SK-N-SH treated with all-trans-retinoic acid at 6 μM for 48 hours (cell line): ENCODE measurements around the gene PKP4.

Source experiments
- ARNTL ChIP-seq: fragments of 450-650 bp; formaldehyde crosslinking; IDR thresholded peaks from 2 replicates; pipeline ENCODE4 v1.5.0; 2020; ENCODE audit warnings: low read depth, mild to moderate bottlenecking, moderate library complexity, borderline replicate concordance
- CREB5 ChIP-seq: fragments of 250-450 bp; sonication (Bioruptor Pico); IDR thresholded peaks from 2 replicates; pipeline ENCODE4 v1.5.1; 2020; ENCODE audit warnings: low read depth, mild to moderate bottlenecking, moderate library complexity
- CSDC2 ChIP-seq: fragments of 250-450 bp; sonication (Bioruptor Pico); IDR thresholded peaks from 2 replicates; pipeline ENCODE4 v1.5.0; 2020; ENCODE audit warnings: mild to moderate bottlenecking, moderate library complexity
- CSRNP3 ChIP-seq: fragments of 250-450 bp; sonication (Bioruptor Pico); IDR thresholded peaks from 2 replicates; pipeline ENCODE4 v1.5.1; 2021; ENCODE audit warnings: mild to moderate bottlenecking, moderate library complexity
- ESRRG ChIP-seq: fragments of 250-450 bp; sonication (Bioruptor Pico); IDR thresholded peaks from 2 replicates; pipeline ENCODE4 v1.6.1; 2021; ENCODE audit warnings: mild to moderate bottlenecking
- GLIS3 ChIP-seq: fragments of 250-450 bp; sonication (Bioruptor Pico); IDR thresholded peaks from 2 replicates; pipeline ENCODE4 v1.5.0; 2020; ENCODE audit warnings: mild to moderate bottlenecking, moderate library complexity
- OSR1 ChIP-seq: fragments of 250-450 bp; sonication (Bioruptor Pico); IDR thresholded peaks from 2 replicates; pipeline ENCODE4 v1.8.0; 2022; ENCODE audit warnings: moderate library complexity, mild to moderate bottlenecking, inconsistent platforms
- PATZ1 ChIP-seq: fragments of 250-450 bp; sonication (Bioruptor Pico); IDR thresholded peaks from 2 replicates; pipeline ENCODE4 v1.8.0; 2020; ENCODE audit warnings: mild to moderate bottlenecking, moderate library complexity, borderline replicate concordance
- RARB ChIP-seq: fragments of 250-450 bp; sonication (Bioruptor Pico); IDR thresholded peaks from 2 replicates; pipeline ENCODE4 v1.8.0; 2021; ENCODE audit warnings: mild to moderate bottlenecking, moderate library complexity
- TCF4 ChIP-seq: fragments of 250-450 bp; sonication (Bioruptor Pico); IDR thresholded peaks from 2 replicates; pipeline ENCODE4 v1.8.0; 2021; ENCODE audit warnings: mild to moderate bottlenecking, moderate library complexity, borderline replicate concordance
- ZFP3 ChIP-seq: fragments of 250-450 bp; sonication (Bioruptor Pico); IDR thresholded peaks from 2 replicates; pipeline ENCODE4 v1.5.0; 2020; ENCODE audit warnings: mild to moderate bottlenecking, moderate library complexity
- ZFP30 ChIP-seq: fragments of 450-650 bp; formaldehyde crosslinking; IDR thresholded peaks from 2 replicates; pipeline ENCODE4 v1.5.0; 2022; ENCODE audit warnings: mild to moderate bottlenecking, moderate library complexity
- ZNF565 ChIP-seq: fragments of 450-650 bp; formaldehyde crosslinking; conservative IDR thresholded peaks from 2 replicates; pipeline ENCODE4 v1.5.0; 2020; ENCODE audit warnings: low read depth, mild to moderate bottlenecking, moderate library complexity
- ZNF8 ChIP-seq: fragments of 450-650 bp; formaldehyde crosslinking; IDR thresholded peaks from 2 replicates; pipeline ENCODE4 v1.5.0; 2020; ENCODE audit warnings: mild to moderate bottlenecking, moderate library complexity

DNA sequence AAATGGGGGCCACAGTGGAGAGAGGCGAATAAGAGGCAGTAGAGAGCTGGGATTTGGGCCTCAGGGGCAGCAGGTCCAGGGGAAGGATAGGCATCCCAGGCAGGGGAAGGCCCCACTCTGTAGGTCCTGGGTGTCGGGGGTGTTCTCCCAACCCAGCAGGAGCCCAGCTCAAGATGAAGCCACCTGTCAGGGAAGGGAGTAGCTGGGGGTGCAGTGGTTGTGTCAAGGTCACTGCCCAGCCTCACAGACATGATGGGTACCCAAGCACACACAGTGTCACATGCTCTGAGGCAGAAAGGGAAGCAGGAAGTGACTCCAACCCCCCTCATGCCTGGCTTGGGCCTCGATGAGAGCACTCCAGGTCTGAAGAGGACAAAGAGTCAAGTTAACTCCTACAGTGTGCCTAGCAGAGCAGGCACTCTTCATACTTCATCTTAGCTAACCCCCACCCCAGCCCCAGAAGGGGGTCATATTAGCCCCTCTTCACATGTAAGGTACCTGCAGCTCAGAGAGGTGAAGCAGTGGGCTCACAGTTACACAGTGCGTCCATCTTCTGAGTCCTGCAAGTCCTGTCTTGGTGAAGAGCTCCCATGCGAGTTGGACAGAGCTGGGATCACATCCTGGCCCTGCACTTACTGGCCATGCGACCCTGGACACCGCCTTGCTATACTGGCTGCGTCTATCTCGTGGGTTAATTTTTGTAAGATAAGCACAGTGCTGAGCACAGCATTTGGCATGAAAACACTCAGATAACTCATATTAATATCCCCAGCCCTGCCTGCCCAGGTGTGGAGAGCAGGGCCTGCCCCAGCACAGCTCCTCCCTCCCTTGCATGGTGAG lies 265.7 kb downstream of the PKP4 start:
- no peak for TF ChIP-seq ZNF8
- TF ChIP-seq RARB, result no peak
- no peak for TF ChIP-seq TCF4 (CRISPR knock-in tag)
- no peak for TF ChIP-seq ZFP30
- no peak for TF ChIP-seq GLIS3
- no peak for TF ChIP-seq ESRRG
- TF ChIP-seq ZNF565 (CRISPR knock-in tag), result no peak
- TF ChIP-seq PATZ1 (CRISPR knock-in tag), result no peak
- TF ChIP-seq OSR1, result no peak
- TF ChIP-seq CREB5 (CRISPR knock-in tag), result no peak
- TF ChIP-seq CSRNP3 (CRISPR knock-in tag), result no peak
- TF ChIP-seq CSDC2 (CRISPR knock-in tag), result no peak
- no peak for TF ChIP-seq ZFP3 (CRISPR knock-in tag)
- no peak for TF ChIP-seq ARNTL (CRISPR knock-in tag)
